Measurements from ENCODE around the gene OTP. TPM values are rescaled to one million over a fixed set of nuclear protein-coding genes. Genes with fewer than 3 reads are reported as not detected.

The OTP gene
- total and polyA plus RNA-seq, 3 donors from 2014 or later: 0.37 to 1.5 (median 0.39) TPM

DNA sequence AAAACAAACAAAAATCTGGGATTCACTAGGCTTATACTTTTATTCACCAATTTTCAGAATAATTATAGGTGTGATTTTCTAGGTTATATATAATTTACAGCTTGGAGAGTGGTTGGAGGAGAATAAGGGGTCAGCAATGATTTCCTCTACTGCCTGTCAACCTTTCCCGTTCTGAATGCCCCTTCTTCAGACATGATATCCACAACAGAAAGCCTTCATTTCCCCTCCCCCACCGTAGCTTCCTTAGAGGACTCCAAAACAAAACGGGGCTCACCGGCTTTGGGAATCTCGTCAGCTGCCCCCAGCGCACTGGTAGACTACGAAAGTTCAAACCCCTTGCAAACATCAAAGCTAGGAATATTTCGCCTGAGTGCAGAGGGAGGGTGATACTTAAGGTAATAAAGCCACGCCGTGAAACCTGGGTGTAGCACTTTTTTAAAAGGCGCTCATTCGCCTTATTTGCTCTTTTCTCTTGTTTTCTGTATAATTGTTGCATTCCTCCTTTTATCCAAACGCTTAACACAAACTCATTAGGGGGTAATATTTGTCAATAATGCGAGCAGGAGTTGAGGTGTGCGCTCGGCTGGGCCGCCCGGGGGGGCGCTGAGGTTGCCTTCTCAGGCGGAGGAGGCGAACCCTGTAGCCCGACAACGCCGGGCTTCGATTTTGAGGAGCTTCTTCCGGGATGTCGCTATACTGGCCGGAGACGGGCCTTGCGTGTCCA lies 2.4 kb downstream of the OTP start:
- intact Hi-C loops (cut with DNase I; ENCODE audit: low total_unique reads): no loop called here
- 10% methylated on average over 30 of the region's 30 CpGs for whole genome bisulfite sequencing, 2 donors

DNA sequence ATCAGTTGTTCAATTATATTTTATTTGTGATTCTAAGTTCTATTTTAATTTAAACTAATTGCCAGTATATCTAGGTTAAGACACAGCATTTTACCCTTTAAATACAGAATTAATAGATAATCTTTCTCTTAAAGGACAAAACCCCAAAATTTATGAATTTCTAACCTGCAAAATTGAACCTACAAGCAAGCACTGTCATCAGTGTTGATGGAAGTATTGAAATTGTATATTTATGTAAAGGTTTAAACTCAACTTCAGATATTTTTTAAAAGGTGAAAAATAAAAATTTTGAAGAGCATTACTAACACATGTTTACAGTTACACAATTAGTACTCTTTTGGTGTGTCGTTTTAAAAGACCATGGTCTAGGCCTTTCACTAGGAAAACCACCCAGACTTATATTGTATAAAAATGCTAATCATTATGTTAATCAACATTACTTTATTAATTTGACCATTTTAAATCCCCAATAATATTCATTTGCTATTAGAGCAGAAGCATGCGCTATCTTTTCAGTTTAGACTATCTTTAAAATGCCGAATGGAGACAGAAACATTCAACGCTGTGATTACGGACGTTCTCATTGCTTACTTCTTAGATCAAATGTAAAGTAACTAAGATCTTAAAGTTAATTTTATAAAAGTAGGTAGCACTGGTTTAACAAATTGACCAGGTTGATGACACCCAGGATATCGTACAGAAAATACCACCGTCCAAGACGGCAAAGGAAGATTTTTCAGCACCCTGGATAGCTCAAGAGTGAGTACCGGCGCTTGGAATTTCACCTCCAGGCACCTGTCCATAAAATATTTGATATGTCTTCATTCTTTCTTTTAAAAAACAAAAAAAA lies 3.2 kb downstream of the OTP start:
- H3K9me3 ChIP-seq: no peaks in the 10 kb centered on the region
- H3K27ac ChIP-seq: no peak overlapping the region
- no peaks in the 10 kb centered on the region for H3K36me3 ChIP-seq (ENCODE audit: low read depth, missing control alignments)
- peaks cover 5% of the 10 kb centered on the region for H3K27me3 ChIP-seq
- no peak for DNase-seq
- intact Hi-C loops (cut with DNase I; ENCODE audit: low total_unique reads): no loop called here
- H3K4me1 ChIP-seq: peaks cover 7% of the 10 kb centered on the region
- no peak overlapping the region for H3K4me3 ChIP-seq
- TF ChIP-seq, protein P1, sequence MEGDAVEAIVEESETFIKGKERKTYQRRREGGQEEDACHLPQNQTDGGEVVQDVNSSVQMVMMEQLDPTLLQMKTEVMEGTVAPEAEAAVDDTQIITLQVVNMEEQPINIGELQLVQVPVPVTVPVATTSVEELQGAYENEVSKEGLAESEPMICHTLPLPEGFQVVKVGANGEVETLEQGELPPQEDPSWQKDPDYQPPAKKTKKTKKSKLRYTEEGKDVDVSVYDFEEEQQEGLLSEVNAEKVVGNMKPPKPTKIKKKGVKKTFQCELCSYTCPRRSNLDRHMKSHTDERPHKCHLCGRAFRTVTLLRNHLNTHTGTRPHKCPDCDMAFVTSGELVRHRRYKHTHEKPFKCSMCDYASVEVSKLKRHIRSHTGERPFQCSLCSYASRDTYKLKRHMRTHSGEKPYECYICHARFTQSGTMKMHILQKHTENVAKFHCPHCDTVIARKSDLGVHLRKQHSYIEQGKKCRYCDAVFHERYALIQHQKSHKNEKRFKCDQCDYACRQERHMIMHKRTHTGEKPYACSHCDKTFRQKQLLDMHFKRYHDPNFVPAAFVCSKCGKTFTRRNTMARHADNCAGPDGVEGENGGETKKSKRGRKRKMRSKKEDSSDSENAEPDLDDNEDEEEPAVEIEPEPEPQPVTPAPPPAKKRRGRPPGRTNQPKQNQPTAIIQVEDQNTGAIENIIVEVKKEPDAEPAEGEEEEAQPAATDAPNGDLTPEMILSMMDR (IDR thresholded peaks at IDR 0.05): no peak
- no peak for TF ChIP-seq POLR2A (IDR thresholded peaks at IDR 0.05)
- 13 to 14% methylated on average over 11 of the region's 11 CpGs for WGBS, 2 donors

More for the DNA sequence above, 2.4 kb downstream of the OTP start:
- no peak for DNase-seq
- Histone ChIP-seq H3K27ac (no peak overlapping the region), H3K36me3 (ENCODE audit: low read depth, missing control alignments) (no peaks in the 10 kb centered on the region), H3K4me3 (no peak overlapping the region), H3K27me3 (peaks cover 5% of the 10 kb centered on the region), H3K4me1 (peaks cover 2% of the 10 kb centered on the region), H3K9me3 (no peaks in the 10 kb centered on the region)
- TF ChIP-seq POLR2A (IDR thresholded peaks at IDR 0.05): no peak
- TF ChIP-seq, protein P1 (IDR thresholded peaks at IDR 0.05): no peak

DNA sequence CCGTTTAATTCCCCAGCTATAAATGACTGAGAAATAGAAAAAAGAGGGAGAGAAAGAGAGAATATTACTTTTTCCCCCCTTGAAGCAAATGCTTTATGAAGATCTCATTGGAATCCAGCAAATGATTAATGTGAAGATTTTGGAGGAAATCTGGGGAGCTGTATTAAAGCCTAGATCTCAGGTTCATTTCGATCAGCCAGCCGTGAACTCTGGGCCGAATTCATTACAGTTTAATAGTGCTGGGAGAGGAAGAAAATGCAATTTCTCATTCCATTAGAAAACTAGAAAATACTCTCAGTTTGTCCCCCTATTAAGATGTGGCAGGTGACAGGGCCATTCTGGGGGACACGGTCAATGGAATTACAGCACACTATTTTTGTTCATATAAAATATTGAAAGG lies 4.8 kb downstream of the OTP start:
- Histone ChIP-seq H3K36me3 (ENCODE audit: low read depth, missing control alignments) (no peaks in the 10 kb centered on the region), H3K27ac (no peak overlapping the region), H3K27me3 (peaks cover 5% of the 10 kb centered on the region), H3K9me3 (no peaks in the 10 kb centered on the region), H3K4me3 (no peak overlapping the region), H3K4me1 (peaks cover 7% of the 10 kb centered on the region)
- 10 to 15% methylated on average over 5 of the region's 5 CpGs for WGBS, 2 donors
- TF ChIP-seq, protein P1 (IDR thresholded peaks at IDR 0.05): no peak
- intact Hi-C loops (cut with DNase I; ENCODE audit: low total_unique reads): no loop called here
- DNase-seq: no peak

DNA sequence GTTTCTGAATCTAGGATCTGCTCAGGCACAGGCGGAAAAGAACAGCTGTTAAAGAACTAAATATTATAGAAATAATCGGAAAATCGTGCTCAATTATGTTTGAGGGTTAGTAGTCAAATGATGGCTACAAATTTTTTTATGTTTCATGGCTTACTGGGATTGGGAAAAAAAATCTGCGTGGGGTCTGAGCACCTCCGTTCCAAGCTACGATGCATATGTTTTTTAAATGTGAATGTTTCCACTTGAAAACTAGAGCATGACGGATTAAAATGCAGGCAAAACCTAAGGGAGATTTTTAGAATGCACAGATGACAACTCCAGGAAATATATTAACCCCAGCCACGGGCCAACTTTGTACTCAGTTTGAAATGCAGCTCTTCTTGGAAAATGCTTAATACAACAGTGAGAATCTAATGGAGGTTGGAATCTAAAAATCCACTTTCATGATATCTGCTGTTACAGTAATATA lies 5.3 kb downstream of the OTP start:
- Histone ChIP-seq H3K27me3 (peaks cover 5% of the 10 kb centered on the region), H3K36me3 (ENCODE audit: low read depth, missing control alignments) (no peaks in the 10 kb centered on the region), H3K27ac (no peak overlapping the region), H3K4me1 (peaks cover 7% of the 10 kb centered on the region), H3K9me3 (no peaks in the 10 kb centered on the region), H3K4me3 (no peak overlapping the region)
- 14 to 21% methylated on average over 8 of the region's 8 CpGs for WGBS, 2 donors
- TF ChIP-seq, protein P1 (IDR thresholded peaks at IDR 0.05): no peak
- TF ChIP-seq POLR2A (IDR thresholded peaks at IDR 0.05): no peak
- intact Hi-C loops (cut with DNase I; ENCODE audit: low total_unique reads): no loop called here
- no peak for DNase-seq
